ENCODE results near the gene NAA20.

GRCh38 chr20:19991854-19992253 lies 25.3 kb upstream of the NAA20 start:
- TF ChIP-seq POLR2A (IDR thresholded peaks at IDR 0.05) = no peak
- TF ChIP-seq, protein P1, sequence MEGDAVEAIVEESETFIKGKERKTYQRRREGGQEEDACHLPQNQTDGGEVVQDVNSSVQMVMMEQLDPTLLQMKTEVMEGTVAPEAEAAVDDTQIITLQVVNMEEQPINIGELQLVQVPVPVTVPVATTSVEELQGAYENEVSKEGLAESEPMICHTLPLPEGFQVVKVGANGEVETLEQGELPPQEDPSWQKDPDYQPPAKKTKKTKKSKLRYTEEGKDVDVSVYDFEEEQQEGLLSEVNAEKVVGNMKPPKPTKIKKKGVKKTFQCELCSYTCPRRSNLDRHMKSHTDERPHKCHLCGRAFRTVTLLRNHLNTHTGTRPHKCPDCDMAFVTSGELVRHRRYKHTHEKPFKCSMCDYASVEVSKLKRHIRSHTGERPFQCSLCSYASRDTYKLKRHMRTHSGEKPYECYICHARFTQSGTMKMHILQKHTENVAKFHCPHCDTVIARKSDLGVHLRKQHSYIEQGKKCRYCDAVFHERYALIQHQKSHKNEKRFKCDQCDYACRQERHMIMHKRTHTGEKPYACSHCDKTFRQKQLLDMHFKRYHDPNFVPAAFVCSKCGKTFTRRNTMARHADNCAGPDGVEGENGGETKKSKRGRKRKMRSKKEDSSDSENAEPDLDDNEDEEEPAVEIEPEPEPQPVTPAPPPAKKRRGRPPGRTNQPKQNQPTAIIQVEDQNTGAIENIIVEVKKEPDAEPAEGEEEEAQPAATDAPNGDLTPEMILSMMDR (IDR thresholded peaks at IDR 0.05) = no peak

Data from upper lobe of left lung (tissue), 4 donors.